ENCODE measurements around the gene FAM222B. TPM values are rescaled to one million over a fixed set of nuclear protein-coding genes. Genes with fewer than 3 reads are reported as not detected.

FAM222B gene
- polyA plus RNA-seq, 2 of the 4 experiments (the other 2 are of a cell fraction): 10.7 to 15.6 TPM

- Histone ChIP-seq H3K4me3 (no peak overlapping the region; the same call in 2 of the 3 replicates), H3K4me1 (peaks cover 11% of the 10 kb centered on the region; the same call in 2 of the 3 replicates), H3K27ac (no peak overlapping the region), H3K9me3 (no peaks in the 10 kb centered on the region), H3K4me2 (peak overlapping the region; percentile 94)
- WGBS (ENCODE audit: missing lambda C conversion rate): 87% methylated on average over 5 of the region's 5 CpGs
- ATAC-seq (no peak), DNase-seq (ENCODE audit: low read depth in 1 of 2, low spot score in 1 of 2) (no peak), FAIRE-seq (no peak)
- CTCF ChIA-PET: interaction anchor here (0.7 to 2.8 kb wide), 6 partner anchors 41 to 129 kb away, joined by 3 to 19 read pairs (median 4); no protein-coding TSS in a partner anchor
- POLR2A ChIA-PET: interaction anchor here (0.7 to 1.2 kb wide), 3 partner anchors 44 to 129 kb away, joined by 3 read pairs; no protein-coding TSS in a partner anchor
- TF ChIP-seq HES2 (IDR thresholded peaks at IDR 0.05): no peak
- no peak for TF ChIP-seq BHLHE40 (IDR thresholded peaks at IDR 0.05; ENCODE audit: low read depth, low read length)
- TF ChIP-seq FOSL2 (IDR thresholded peaks at IDR 0.05): no peak
- no peak for TF ChIP-seq FOSL2 (CRISPR knock-in tag; IDR thresholded peaks at IDR 0.05)
- TF ChIP-seq USF2 (IDR thresholded peaks at IDR 0.05): no peak
- no peak for TF ChIP-seq HEYL (CRISPR knock-in tag; IDR thresholded peaks at IDR 0.05)
- no peak for TF ChIP-seq GATA3 (IDR thresholded peaks at IDR 0.05; ENCODE audit: borderline replicate concordance)
- no peak for TF ChIP-seq CBX2 (IDR thresholded peaks at IDR 0.05; ENCODE audit: borderline replicate concordance, low read depth)
- TF ChIP-seq JUNB (IDR thresholded peaks at IDR 0.05): no peak
- TF ChIP-seq CBX8 (IDR thresholded peaks at IDR 0.05): no peak
- no peak for TF ChIP-seq KDM1A (IDR thresholded peaks at IDR 0.05; ENCODE audit: low read depth)
- TF ChIP-seq MYC (IDR thresholded peaks at IDR 0.05; ENCODE audit: borderline replicate concordance, low read length): no peak
- no peak for TF ChIP-seq TFCP2L1 (CRISPR knock-in tag; IDR thresholded peaks at IDR 0.05)
- TF ChIP-seq FOSB (CRISPR knock-in tag; IDR thresholded peaks at IDR 0.05): no peak
- no peak for TF ChIP-seq POLR2AphosphoS2 (conservative IDR thresholded peaks at IDR 0.05; ENCODE audit: low read length)
- TF ChIP-seq MAZ (IDR thresholded peaks at IDR 0.05; ENCODE audit: borderline replicate concordance, low read depth, low read length): no peak
- TF ChIP-seq HOXB13 (CRISPR knock-in tag; IDR thresholded peaks at IDR 0.05; ENCODE audit: low read depth): no peak
- TF ChIP-seq HOXB5 (CRISPR knock-in tag; IDR thresholded peaks at IDR 0.05): no peak
- no peak for TF ChIP-seq RARB (CRISPR knock-in tag; IDR thresholded peaks at IDR 0.05)
- TF ChIP-seq CHD2 (IDR thresholded peaks at IDR 0.05; ENCODE audit: low read length, partially characterized antibody): no peak
- no peak for TF ChIP-seq BCL3 (IDR thresholded peaks at IDR 0.05)
These were observed 13.5 kb upstream of the FAM222B start for GRCh38 chr17:28856028-28856574.

- no peak for ATAC-seq
- WGBS (ENCODE audit: missing lambda C conversion rate): 3% methylated on average over 5 of the region's 5 CpGs
- peak overlapping the region; percentile 94 for H3K4me2 ChIP-seq
- peak overlapping the region; percentile 63 for H3K4me3 ChIP-seq
- H3K9me3 ChIP-seq: no peaks in the 10 kb centered on the region
- TF ChIP-seq REST (IDR thresholded peaks at IDR 0.05) (no peak), HDAC2 (IDR thresholded peaks at IDR 0.05) (peak; percentile 10)
- CTCF ChIA-PET: interaction anchor here (0.7 to 2.8 kb wide), 3 partner anchors 91 to 98 kb away, joined by 3 to 19 read pairs (median 5); no protein-coding TSS in a partner anchor
- POLR2A ChIA-PET: interaction anchor here (0.7 to 1.0 kb wide), 2 partner anchors 53 to 96 kb away, joined by 3 to 4 read pairs; partner anchors contain the start of gene PHF12
- no peak for DNase-seq (ENCODE audit: low read depth in 1 of 2, low spot score in 1 of 2)
- no peak for FAIRE-seq
- H3K27ac ChIP-seq: peak overlapping the region; percentile 84 to 88
- H3K4me1 ChIP-seq: peaks cover 11% of the 10 kb centered on the region; the same call in 2 of the 3 replicates
These were observed 12.7 kb upstream of the FAM222B start for GRCh38 chr17:28855336-28855679.

All from A549 (cell line).